GM23338 (cell line): ENCODE measurements around the gene CTAG2.

Source experiments
- CREB1 ChIP-seq: fragments of 250-450 bp; sonication (Bioruptor Pico); IDR thresholded peaks from 2 replicates; pipeline ENCODE4 v1.5.0; 2020; ENCODE audit warnings: low read depth, mild to moderate bottlenecking, moderate library complexity
- EZH2 ChIP-seq: fragments of 200-600 bp; sonication (generic); IDR thresholded peaks from one replicate; pipeline ENCODE4 v1.8.0; 2017; ENCODE audit warnings: antibody characterized with exemption, mild to moderate bottlenecking, low read depth; ENCODE audit not compliant: unreplicated experiment
- EZH2phosphoT487 ChIP-seq: fragments of 200-600 bp; sonication (generic); IDR thresholded peaks from one replicate; pipeline ENCODE4 v1.8.1; 2018; ENCODE audit warnings: antibody characterized with exemption; ENCODE audit not compliant: unreplicated experiment
- JUNB ChIP-seq: IDR thresholded peaks from one replicate; pipeline ENCODE4 v1.6.1; 2016; ENCODE audit warnings: antibody characterized with exemption; ENCODE audit not compliant: unreplicated experiment
- NANOG ChIP-seq: IDR thresholded peaks from 2 replicates; pipeline ENCODE4 v1.6.1; 2016; ENCODE audit warnings: antibody characterized with exemption, borderline replicate concordance
- POLR2AphosphoS5 ChIP-seq: IDR thresholded peaks from 2 replicates; pipeline ENCODE4 v1.6.1; 2016; ENCODE audit warnings: antibody characterized with exemption, low read depth
- STAT1 ChIP-seq: IDR thresholded peaks from one replicate; pipeline ENCODE4 v1.6.1; 2016; ENCODE audit warnings: antibody characterized with exemption; ENCODE audit not compliant: unreplicated experiment
- ZNF114 ChIP-seq: fragments of 250-450 bp; sonication (Bioruptor Pico); IDR thresholded peaks from 2 replicates; pipeline ENCODE4 v1.5.0; 2020; ENCODE audit warnings: mild to moderate bottlenecking, moderate library complexity
- ZNF331 ChIP-seq: fragments of 250-450 bp; sonication (Bioruptor Pico); IDR thresholded peaks from 2 replicates; pipeline ENCODE4 v1.5.0; 2020; ENCODE audit warnings: low read depth, mild to moderate bottlenecking, moderate library complexity
- TF ChIP-seq, protein P1 (sequence below): IDR thresholded peaks from 2 replicates; pipeline ENCODE4 v1.6.1; 2016; ENCODE audit warnings: antibody characterized with exemption
- TF ChIP-seq, protein P2 (sequence below), 2 experiments: fragments of 200-600 bp in 1 of 2; sonication (generic) in 1 of 2; conservative IDR thresholded peaks; 2 replicates each; pipeline versions ENCODE4 v1.5.1 to v1.6.1; 2016 to 2017; ENCODE audit warnings: antibody characterized with exemption in 2 of 2, low read depth in 2 of 2, mild to moderate bottlenecking in 2 of 2, moderate library complexity in 1 of 2
- TF ChIP-seq, protein P3 (sequence below): IDR thresholded peaks from one replicate; pipeline ENCODE4 v1.6.1; 2018; ENCODE audit warnings: antibody characterized with exemption; ENCODE audit not compliant: unreplicated experiment

DNA sequence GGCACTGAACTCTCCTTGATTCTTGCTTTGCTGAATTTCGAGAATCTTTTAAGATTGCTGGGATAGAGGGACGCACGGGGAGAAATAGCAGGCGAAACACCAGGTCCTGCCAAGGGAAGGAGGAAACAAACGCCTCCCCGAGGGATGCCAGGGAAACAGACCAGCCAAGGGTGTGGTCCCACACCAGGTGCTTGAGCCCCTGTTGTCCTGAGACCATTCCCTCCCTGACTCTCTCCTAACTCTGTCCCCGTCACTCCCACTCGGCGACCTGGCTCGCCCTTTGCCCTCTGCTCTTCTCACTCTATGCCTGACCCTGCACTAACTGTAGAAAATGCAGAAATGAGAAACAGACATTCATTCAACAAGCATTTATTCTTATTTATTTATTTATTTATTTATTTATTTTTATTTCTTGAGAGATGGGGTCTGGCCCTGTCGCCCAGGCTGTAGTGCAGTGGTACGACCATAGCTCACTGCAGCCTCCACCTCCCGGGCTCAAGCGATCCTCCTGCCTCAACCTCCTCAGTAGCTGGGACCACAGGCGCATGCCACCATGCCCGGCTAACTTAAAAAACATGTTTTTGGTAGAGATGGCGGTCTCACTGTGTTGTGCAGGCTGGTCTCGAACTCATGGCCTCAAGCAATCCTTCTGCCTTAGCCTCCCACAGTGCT lies 50.5 kb downstream of the CTAG2 start:
- TF ChIP-seq EZH2phosphoT487 (no peak), EZH2 (no peak), POLR2AphosphoS5 (no peak), JUNB (no peak), ZNF114 (CRISPR knock-in tag) (no peak), ZNF331 (CRISPR knock-in tag) (no peak), CREB1 (no peak), STAT1 (no peak), NANOG (no peak)
- TF ChIP-seq, protein P1, sequence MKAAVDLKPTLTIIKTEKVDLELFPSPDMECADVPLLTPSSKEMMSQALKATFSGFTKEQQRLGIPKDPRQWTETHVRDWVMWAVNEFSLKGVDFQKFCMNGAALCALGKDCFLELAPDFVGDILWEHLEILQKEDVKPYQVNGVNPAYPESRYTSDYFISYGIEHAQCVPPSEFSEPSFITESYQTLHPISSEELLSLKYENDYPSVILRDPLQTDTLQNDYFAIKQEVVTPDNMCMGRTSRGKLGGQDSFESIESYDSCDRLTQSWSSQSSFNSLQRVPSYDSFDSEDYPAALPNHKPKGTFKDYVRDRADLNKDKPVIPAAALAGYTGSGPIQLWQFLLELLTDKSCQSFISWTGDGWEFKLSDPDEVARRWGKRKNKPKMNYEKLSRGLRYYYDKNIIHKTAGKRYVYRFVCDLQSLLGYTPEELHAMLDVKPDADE, result no peak
- TF ChIP-seq, protein P2, sequence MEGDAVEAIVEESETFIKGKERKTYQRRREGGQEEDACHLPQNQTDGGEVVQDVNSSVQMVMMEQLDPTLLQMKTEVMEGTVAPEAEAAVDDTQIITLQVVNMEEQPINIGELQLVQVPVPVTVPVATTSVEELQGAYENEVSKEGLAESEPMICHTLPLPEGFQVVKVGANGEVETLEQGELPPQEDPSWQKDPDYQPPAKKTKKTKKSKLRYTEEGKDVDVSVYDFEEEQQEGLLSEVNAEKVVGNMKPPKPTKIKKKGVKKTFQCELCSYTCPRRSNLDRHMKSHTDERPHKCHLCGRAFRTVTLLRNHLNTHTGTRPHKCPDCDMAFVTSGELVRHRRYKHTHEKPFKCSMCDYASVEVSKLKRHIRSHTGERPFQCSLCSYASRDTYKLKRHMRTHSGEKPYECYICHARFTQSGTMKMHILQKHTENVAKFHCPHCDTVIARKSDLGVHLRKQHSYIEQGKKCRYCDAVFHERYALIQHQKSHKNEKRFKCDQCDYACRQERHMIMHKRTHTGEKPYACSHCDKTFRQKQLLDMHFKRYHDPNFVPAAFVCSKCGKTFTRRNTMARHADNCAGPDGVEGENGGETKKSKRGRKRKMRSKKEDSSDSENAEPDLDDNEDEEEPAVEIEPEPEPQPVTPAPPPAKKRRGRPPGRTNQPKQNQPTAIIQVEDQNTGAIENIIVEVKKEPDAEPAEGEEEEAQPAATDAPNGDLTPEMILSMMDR (conservative IDR thresholded peaks at IDR 0.05; ENCODE audit: low read depth in 2 of 2), result no peak
- TF ChIP-seq, protein P3, sequence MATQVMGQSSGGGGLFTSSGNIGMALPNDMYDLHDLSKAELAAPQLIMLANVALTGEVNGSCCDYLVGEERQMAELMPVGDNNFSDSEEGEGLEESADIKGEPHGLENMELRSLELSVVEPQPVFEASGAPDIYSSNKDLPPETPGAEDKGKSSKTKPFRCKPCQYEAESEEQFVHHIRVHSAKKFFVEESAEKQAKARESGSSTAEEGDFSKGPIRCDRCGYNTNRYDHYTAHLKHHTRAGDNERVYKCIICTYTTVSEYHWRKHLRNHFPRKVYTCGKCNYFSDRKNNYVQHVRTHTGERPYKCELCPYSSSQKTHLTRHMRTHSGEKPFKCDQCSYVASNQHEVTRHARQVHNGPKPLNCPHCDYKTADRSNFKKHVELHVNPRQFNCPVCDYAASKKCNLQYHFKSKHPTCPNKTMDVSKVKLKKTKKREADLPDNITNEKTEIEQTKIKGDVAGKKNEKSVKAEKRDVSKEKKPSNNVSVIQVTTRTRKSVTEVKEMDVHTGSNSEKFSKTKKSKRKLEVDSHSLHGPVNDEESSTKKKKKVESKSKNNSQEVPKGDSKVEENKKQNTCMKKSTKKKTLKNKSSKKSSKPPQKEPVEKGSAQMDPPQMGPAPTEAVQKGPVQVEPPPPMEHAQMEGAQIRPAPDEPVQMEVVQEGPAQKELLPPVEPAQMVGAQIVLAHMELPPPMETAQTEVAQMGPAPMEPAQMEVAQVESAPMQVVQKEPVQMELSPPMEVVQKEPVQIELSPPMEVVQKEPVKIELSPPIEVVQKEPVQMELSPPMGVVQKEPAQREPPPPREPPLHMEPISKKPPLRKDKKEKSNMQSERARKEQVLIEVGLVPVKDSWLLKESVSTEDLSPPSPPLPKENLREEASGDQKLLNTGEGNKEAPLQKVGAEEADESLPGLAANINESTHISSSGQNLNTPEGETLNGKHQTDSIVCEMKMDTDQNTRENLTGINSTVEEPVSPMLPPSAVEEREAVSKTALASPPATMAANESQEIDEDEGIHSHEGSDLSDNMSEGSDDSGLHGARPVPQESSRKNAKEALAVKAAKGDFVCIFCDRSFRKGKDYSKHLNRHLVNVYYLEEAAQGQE, result no peak
